NOMO-1 treated with dmso at 0.1 percent for 144 hours (cell line): ENCODE data around the gene C5AR1.
"Not testable (repeated sequence)": the region's sequence is repeated elsewhere in the genome, so short reads cannot be mapped to it uniquely, and the experiment has no call there.

Experiments used
- DNase-seq: peaks from one replicate; lab custom pipeline; 2025; ENCODE audit not compliant: unreplicated experiment; lab: John Stamatoyannopoulos, UW

The C5AR1 gene

GRCh38 chr19:47309608-47310007 is at the start of gene C5AR1:
C5AR1 (plus strand) TSS chr19:47309861; CDS start chr19:47309896, 35 bp downstream.
- DNase-seq, result peak; percentile 17

- no peak for DNase-seq
These were observed 49.2 kb upstream of the C5AR1 start for GRCh38 chr19:47260476-47260875.

GRCh38 chr19:47261946-47262793 is 47.5 kb upstream of the C5AR1 start:
- peak; percentile 36 for DNase-seq

- DNase-seq, result no peak
These were observed 45.0 kb upstream of the C5AR1 start for GRCh38 chr19:47264629-47265028.

- no peak for DNase-seq
These were observed 43.2 kb upstream of the C5AR1 start for GRCh38 chr19:47266401-47266941.

- no peak for DNase-seq
These were observed 42.3 kb upstream of the C5AR1 start for GRCh38 chr19:47267350-47267759.

GRCh38 chr19:47268028-47268427 is 41.6 kb upstream of the C5AR1 start:
- DNase-seq, result no peak

- no peak for DNase-seq
These were observed 40.1 kb upstream of the C5AR1 start for GRCh38 chr19:47269596-47269995.

GRCh38 chr19:47270408-47270807 is 39.3 kb upstream of the C5AR1 start:
- no peak for DNase-seq

- DNase-seq, result no peak
These were observed 37.7 kb upstream of the C5AR1 start for GRCh38 chr19:47271949-47272348.

- no peak for DNase-seq
These were observed 37.0 kb upstream of the C5AR1 start for GRCh38 chr19:47272448-47273312.

GRCh38 chr19:47273313-47274070 is 36.2 kb upstream of the C5AR1 start:
- DNase-seq, result peak; percentile 92

GRCh38 chr19:47274071-47274890 is 35.4 kb upstream of the C5AR1 start, which contains the start of gene INAFM1:
INAFM1 (plus strand) TSS chr19:47274885; CDS start chr19:47274920, 35 bp downstream.
- DNase-seq, result peak; percentile 98

- DNase-seq, result no peak
These were observed 34.5 kb upstream of the C5AR1 start for GRCh38 chr19:47274891-47275761.

GRCh38 chr19:47275791-47276461 is 33.7 kb upstream of the C5AR1 start:
- DNase-seq, result no peak

- DNase-seq, result not testable (repeated sequence)
These were observed 33.1 kb upstream of the C5AR1 start for GRCh38 chr19:47276513-47276912.

GRCh38 chr19:47280183-47280797 is 29.4 kb upstream of the C5AR1 start:
- DNase-seq, result no peak
